GM12878 (cell line): Measurements from ENCODE around the gene GAREM1. TPM values are rescaled to one million over a fixed set of nuclear protein-coding genes. Genes with fewer than 3 reads are reported as not detected.

ENCODE experiments used
- ATAC-seq: fragments of 200-7000 bp; cut with Tn5 transposase; 3 replicates; pipeline ENCODE4 v1.9.1; 2020; ENCODE audit warnings: mild to moderate bottlenecking, moderate library complexity
- BruUV-seq: library from RNA; stranded (reverse); fragments of 400-500 nt; replicated peaks from 2 replicates; lab custom pipeline; 2021; lab: Mats Ljungman, UMichigan
- CTCF ChIA-PET: fragments of 300-600 bp; sonication (Branson Sonifier 250); formaldehyde crosslinking; extraction: SDS; loops from one replicate; lab custom pipeline; 2021; ENCODE audit warnings: inconsistent platforms; lab: Yijun Ruan, JAX
- POLR2A ChIA-PET: fragments of 350-600 bp; formaldehyde crosslinking; extraction: SDS; loops from one replicate; lab custom pipeline; 2021; ENCODE audit warnings: inconsistent platforms; lab: Charles Lee
- RAD21 ChIA-PET: fragments of 300-600 bp; sonication (Branson Sonifier 250); formaldehyde crosslinking; loops from one replicate; lab custom pipeline; 2023; ENCODE audit warnings: antibody characterized with exemption; ENCODE audit not compliant: unreplicated experiment; lab: Charles Lee
- SMC1A ChIA-PET: fragments of 300-600 bp; sonication (Branson Sonifier 250); formaldehyde crosslinking; loops from one replicate; lab custom pipeline; 2023; ENCODE audit not compliant: unreplicated experiment, uncharacterized antibody; lab: Charles Lee
- DNase-seq: peaks from one replicate; pipeline ENCODE4 v3.0.0-alpha.2; 2011; ENCODE audit warnings: low read depth, low spot score
- FAIRE-seq: peaks from 3 replicates; lab custom pipeline; 2011; peaks lifted over from hg19 to GRCh38; lab: Jason Lieb, UNC
- H2AFZ ChIP-seq: 2 replicates; pipeline ENCODE4 v1.6.0; 2011; ENCODE audit warnings: low read depth, low read length, control low read depth; ENCODE audit not compliant: control insufficient read depth
- H3K27ac ChIP-seq: 2 replicates; pipeline ENCODE4 v1.5.1; 2011; ENCODE audit warnings: control low read depth; ENCODE audit not compliant: control insufficient read depth, insufficient read depth
- H3K27me3 ChIP-seq, 2 experiments: replicated peaks in 1 of 2; 2 replicates each; pipeline versions ENCODE4 v1.6.0 to v1.6.1; 2011; ENCODE audit warnings: low read length in 1 of 2; ENCODE audit not compliant: control insufficient read depth in 2 of 2, insufficient read depth in 2 of 2
- H3K36me3 ChIP-seq, 2 experiments: 2 replicates each; pipeline ENCODE4 v1.5.1; 2011; ENCODE audit warnings: low read length in 1 of 2; ENCODE audit not compliant: control insufficient read depth in 2 of 2, insufficient read depth in 2 of 2
- H3K4me1 ChIP-seq: 2 replicates; pipeline ENCODE4 v1.6.1; 2011; ENCODE audit warnings: mild to moderate bottlenecking, low read length, moderate library complexity, mixed read lengths; ENCODE audit not compliant: control insufficient read depth, insufficient read depth
- H3K4me2 ChIP-seq: 2 replicates; pipeline ENCODE4 v1.6.0; 2011; ENCODE audit warnings: control low read depth; ENCODE audit not compliant: control insufficient read depth, insufficient read depth
- H3K4me3 ChIP-seq: fragments of 200-600 bp; sonication (generic); 2 replicates; pipeline ENCODE4 v1.5.1; 2016
- H3K79me2 ChIP-seq: 2 replicates; pipeline ENCODE4 v1.6.0; 2011; ENCODE audit warnings: low read length; ENCODE audit not compliant: control insufficient read depth, insufficient read depth
- H3K9ac ChIP-seq: 2 replicates; pipeline ENCODE4 v1.8.0; 2011; ENCODE audit warnings: low read length, control low read depth, mixed read lengths; ENCODE audit not compliant: control insufficient read depth, insufficient read depth
- H3K9me3 ChIP-seq: replicated peaks from 3 replicates; pipeline ENCODE4 v1.5.1; 2011; ENCODE audit warnings: mild to moderate bottlenecking, low read length; ENCODE audit not compliant: control insufficient read depth, insufficient read depth
- H4K20me1 ChIP-seq: 2 replicates; pipeline ENCODE4 v1.6.0; 2011; ENCODE audit not compliant: control insufficient read depth, insufficient read depth
- ASH2L ChIP-seq: fragments of 300-600, 200-600 bp; sonication (generic); IDR thresholded peaks from 2 replicates; pipeline ENCODE4 v1.6.1; 2017; ENCODE audit warnings: low read depth, mild to moderate bottlenecking, borderline replicate concordance
- BCL11A ChIP-seq: IDR thresholded peaks from 2 replicates; pipeline ENCODE4 v1.6.1; 2011; ENCODE audit warnings: low read depth, low read length
- BCLAF1 ChIP-seq: fragments of 450-650 bp; IDR thresholded peaks from 2 replicates; pipeline ENCODE4 v1.6.1; 2017; ENCODE audit warnings: antibody characterized with exemption, mild to moderate bottlenecking, moderate library complexity
- HDAC6 ChIP-seq: fragments of 200-600 bp; sonication (generic); IDR thresholded peaks from one replicate; pipeline ENCODE4 v1.8.0; 2017; ENCODE audit warnings: antibody characterized with exemption; ENCODE audit not compliant: unreplicated experiment
- IKZF2 ChIP-seq, 2 experiments: fragments of 450-650 bp; IDR thresholded peaks; 2 replicates each; pipeline ENCODE4 v1.6.1; 2017; ENCODE audit warnings: mild to moderate bottlenecking in 2 of 2, moderate library complexity in 2 of 2
- IRF4 ChIP-seq: IDR thresholded peaks from 2 replicates; pipeline ENCODE4 v1.6.1; 2011; ENCODE audit warnings: low read depth, low read length
- NR2C1 ChIP-seq: fragments of 450-650 bp; IDR thresholded peaks from 2 replicates; pipeline ENCODE4 v1.6.1; 2017; ENCODE audit warnings: antibody characterized with exemption, mild to moderate bottlenecking, moderate library complexity
- SREBF2 ChIP-seq: IDR thresholded peaks from 2 replicates; pipeline ENCODE4 v1.6.1; 2012; ENCODE audit warnings: mild to moderate bottlenecking, low read length
- TCF3 ChIP-seq: IDR thresholded peaks from 2 replicates; pipeline ENCODE4 v1.6.1; 2012; ENCODE audit warnings: low read depth, mild to moderate bottlenecking, low read length, borderline replicate concordance; ENCODE audit not compliant: insufficient read depth
- WRNIP1 ChIP-seq: IDR thresholded peaks from 2 replicates; pipeline ENCODE4 v1.6.1; 2011; ENCODE audit warnings: low read depth, low read length, improper control_type of control experiment, borderline replicate concordance
- ZBTB11 ChIP-seq: fragments of 450-650 bp; formaldehyde crosslinking; IDR thresholded peaks from 2 replicates; pipeline ENCODE4 v1.5.0; 2022; ENCODE audit warnings: mild to moderate bottlenecking, missing genetic modification characterization
- WGBS: methylation state at CpG from one replicate; pipeline ENCODE4 v1.1.6; 2016; ENCODE audit warnings: low lambda C conversion rate; ENCODE audit not compliant: insufficient replicate concordance, insufficient coverage; ENCODE audit errors: missing lambda C conversion rate; 5-methylcytosine and 5-hydroxymethylcytosine counted together
- in situ Hi-C: fragments of 300-500 bp; cut with MboI; formaldehyde crosslinking; loops from 9 replicates; pipeline ENCODE4 v1.14.3; 2018; ENCODE audit warnings: mixed read lengths
- intact Hi-C: fragments of 100-400 bp; cut with micrococcal nuclease; formaldehyde crosslinking; loops from one replicate; pipeline ENCODE4 v1.14.2; 2022; ENCODE audit not compliant: unreplicated experiment
- polyA plus RNA-seq, 11 experiments: library from polyadenylated mRNA; depleted of rRNA in 4 of 11; unstranded in 6 of 11; stranded (reverse) in 5 of 11; fragments of >200 nt; fragmentation: Nextera tagmentation in 4 of 11; fragmentation: Illumina TruSeq in 1 of 11; extraction: Ambion mirVana in 4 of 11; extraction: Trizol in 1 of 11; gene quantifications; 1 replicate in 1 of 11; 2 replicates in 10 of 11; pipeline versions ENCODE4 v1.2.1 to v1.2.3, GENCODE V29; 2011 to 2016; ENCODE audit warnings: inconsistent platforms in 2 of 11, missing spikeins in 2 of 11, low read depth in 1 of 11
- total RNA-seq, 4 experiments: library from RNA; depleted of rRNA in 3 of 4; stranded (reverse); fragments of >200 nt in 3 of 4; fragmentation: Illumina TruSeq in 1 of 4; extraction: Trizol in 1 of 4; gene quantifications; 2 replicates each; pipeline versions ENCODE4 v1.2.1 to v1.2.3, GENCODE V29; 2013 to 2021
- TF ChIP-seq, protein P1 (sequence below): IDR thresholded peaks from 2 replicates; pipeline ENCODE4 v1.6.1; 2011; ENCODE audit warnings: borderline replicate concordance, low read depth, mild to moderate bottlenecking, moderate library complexity, low read length; ENCODE audit not compliant: insufficient read depth, poor library complexity, severe bottlenecking
- TF ChIP-seq, protein P2 (sequence below): fragments of 150-350 bp; IDR thresholded peaks from 2 replicates; pipeline ENCODE4 v1.6.1; 2014; ENCODE audit warnings: mild to moderate bottlenecking, low read depth, low read length

GAREM1 gene
- total and polyA plus RNA-seq, 10 of the 15 experiments (the other 5 are each of a cell fraction or from before 2014, with no cell fraction given), result 0.05 to 0.29 (median 0.05) TPM; not detected in 7

DNA sequence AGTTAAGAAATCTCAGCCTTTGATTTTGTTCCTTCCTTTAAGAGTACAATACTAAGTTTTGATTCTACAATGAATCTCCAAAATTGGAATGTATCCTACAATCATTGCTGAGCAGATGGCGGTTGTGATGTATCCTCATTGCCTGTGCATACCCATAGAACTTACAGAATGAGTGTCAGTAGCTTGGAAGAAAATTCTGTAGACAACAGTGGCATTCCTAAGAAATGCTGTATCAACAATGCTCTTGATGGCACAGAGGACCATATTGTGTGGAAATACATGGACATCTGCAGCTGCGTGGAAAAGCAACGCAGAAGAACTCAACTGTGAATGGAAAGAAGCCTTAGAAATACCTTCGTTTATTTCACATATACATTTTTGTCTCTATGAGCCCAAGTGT, 30.2 kb downstream of the GAREM1 start:
- Histone ChIP-seq H3K79me2 (no peaks in the 10 kb centered on the region), H3K4me2 (no peak overlapping the region), H3K9ac (no peak overlapping the region), H3K9me3 (no peaks in the 10 kb centered on the region), H3K27me3 (peaks cover 0 to 2% of the 10 kb centered on the region in 2 experiments; a peak in 2 of 4 replicates), H4K20me1 (no peaks in the 10 kb centered on the region), H2AFZ (no peak overlapping the region), H3K4me3 (no peak overlapping the region), H3K4me1 (no peaks in the 10 kb centered on the region), H3K27ac (no peak overlapping the region), H3K36me3 (no peaks in the 10 kb centered on the region)
- BruUV-seq, result no TSS peak
- DNase-seq (no peak), ATAC-seq (no peak), FAIRE-seq (no peak)
- intact Hi-C loops (no loop called here), in situ Hi-C loops (no loop called here)
- POLR2A ChIA-PET, result no interaction called here
- SMC1A ChIA-PET, result interaction anchor here (1.1 kb wide), 1 partner anchor 20 kb away, joined by 3 read pairs; no protein-coding TSS in a partner anchor
- 18% methylated on average over 4 of the region's 4 CpGs for WGBS
- CTCF ChIA-PET, result no interaction called here
- RAD21 ChIA-PET, result interaction anchor here (1.2 kb wide), 1 partner anchor 30 kb away, joined by 4 read pairs; the partner anchor contains the start of gene GAREM1
- TF ChIP-seq, protein P1, sequence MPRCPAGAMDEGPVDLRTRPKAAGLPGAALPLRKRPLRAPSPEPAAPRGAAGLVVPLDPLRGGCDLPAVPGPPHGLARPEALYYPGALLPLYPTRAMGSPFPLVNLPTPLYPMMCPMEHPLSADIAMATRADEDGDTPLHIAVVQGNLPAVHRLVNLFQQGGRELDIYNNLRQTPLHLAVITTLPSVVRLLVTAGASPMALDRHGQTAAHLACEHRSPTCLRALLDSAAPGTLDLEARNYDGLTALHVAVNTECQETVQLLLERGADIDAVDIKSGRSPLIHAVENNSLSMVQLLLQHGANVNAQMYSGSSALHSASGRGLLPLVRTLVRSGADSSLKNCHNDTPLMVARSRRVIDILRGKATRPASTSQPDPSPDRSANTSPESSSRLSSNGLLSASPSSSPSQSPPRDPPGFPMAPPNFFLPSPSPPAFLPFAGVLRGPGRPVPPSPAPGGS, result no peak
- TF ChIP-seq TCF3 (no peak), NR2C1 (no peak), ZBTB11 (CRISPR knock-in tag) (no peak), IRF4 (no peak), SREBF2 (no peak), ASH2L (no peak), WRNIP1 (no peak), BCLAF1 (no peak), IKZF2 (IDR thresholded peaks at IDR 0.05) (no peak), HDAC6 (no peak), BCL11A (no peak)
- TF ChIP-seq, protein P2, sequence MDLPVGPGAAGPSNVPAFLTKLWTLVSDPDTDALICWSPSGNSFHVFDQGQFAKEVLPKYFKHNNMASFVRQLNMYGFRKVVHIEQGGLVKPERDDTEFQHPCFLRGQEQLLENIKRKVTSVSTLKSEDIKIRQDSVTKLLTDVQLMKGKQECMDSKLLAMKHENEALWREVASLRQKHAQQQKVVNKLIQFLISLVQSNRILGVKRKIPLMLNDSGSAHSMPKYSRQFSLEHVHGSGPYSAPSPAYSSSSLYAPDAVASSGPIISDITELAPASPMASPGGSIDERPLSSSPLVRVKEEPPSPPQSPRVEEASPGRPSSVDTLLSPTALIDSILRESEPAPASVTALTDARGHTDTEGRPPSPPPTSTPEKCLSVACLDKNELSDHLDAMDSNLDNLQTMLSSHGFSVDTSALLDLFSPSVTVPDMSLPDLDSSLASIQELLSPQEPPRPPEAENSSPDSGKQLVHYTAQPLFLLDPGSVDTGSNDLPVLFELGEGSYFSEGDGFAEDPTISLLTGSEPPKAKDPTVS, result no peak
